Measurements from ENCODE around the gene ZDHHC11B. TPM values are rescaled to one million over a fixed set of nuclear protein-coding genes. Genes with fewer than 3 reads are reported as not detected.
"Not testable (repeated sequence)": the region's sequence is repeated elsewhere in the genome, so short reads cannot be mapped to it uniquely, and the experiment has no call there.

The ZDHHC11B gene
- polyA plus RNA-seq, 1 donor (not counting 4 experiments of a cell fraction or from before 2014, with no cell fraction given), result 0.18 TPM

DNA sequence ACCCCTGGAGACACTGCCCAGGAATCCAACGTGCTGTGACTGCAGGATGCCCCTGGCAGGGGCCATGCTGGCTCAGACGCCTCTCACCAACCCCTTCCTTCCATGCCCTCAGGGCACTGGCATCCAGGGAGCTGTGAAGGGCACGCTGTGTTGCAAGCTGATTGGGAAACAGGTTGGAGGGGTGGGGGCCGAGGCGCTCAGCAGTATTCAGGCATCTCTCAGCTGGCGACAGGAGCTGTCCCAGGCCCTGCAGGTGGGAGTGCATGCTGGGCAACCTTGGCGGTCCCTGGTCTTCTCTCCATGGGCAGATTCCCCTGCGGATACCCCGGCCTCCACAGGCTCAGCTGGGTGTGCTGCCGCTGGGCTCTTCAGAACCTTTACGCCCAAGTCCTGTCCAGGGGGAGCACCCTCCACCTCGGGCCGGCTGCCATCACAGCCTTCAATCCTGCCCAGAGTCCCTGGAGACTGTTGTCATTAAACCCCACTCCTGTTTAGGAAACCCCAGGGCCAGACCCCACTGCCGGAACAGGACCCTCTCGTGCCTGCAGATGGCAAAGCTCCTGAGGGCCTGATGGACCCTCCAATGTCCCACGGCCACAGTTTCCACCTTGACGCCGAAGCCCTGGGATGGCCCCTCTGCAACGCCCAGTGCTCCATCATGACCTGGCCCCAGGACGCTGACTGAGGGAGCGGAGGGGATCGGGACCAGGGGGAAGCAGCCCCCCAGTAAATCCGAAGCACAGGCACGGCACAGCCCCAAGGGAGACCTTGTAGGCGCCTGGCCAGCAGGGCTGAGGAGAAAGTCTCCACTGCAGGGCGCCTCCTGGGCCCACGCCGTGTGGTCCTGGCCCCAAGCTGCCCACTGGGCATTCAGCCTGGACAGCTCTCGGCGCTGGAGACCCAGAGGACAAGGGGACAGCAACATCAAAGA is 100.7 kb downstream of the ZDHHC11B start:
- Histone ChIP-seq H3K79me2 (ENCODE audit: control insufficient read depth, insufficient read depth, low read length) (no peaks in the 10 kb centered on the region), H3K9ac (ENCODE audit: control insufficient read depth, extremely low read depth, insufficient read depth, low read length) (no peak overlapping the region), H3K9me1 (ENCODE audit: control insufficient read depth, extremely low read depth, insufficient read depth, low read length) (no peaks in the 10 kb centered on the region), H4K20me1 (ENCODE audit: control insufficient read depth, extremely low read depth, insufficient read depth, low read length) (no peaks in the 10 kb centered on the region), H3K4me1 (ENCODE audit: control insufficient read depth, extremely low read depth, insufficient read depth, low read length) (no peaks in the 10 kb centered on the region), H3K4me2 (ENCODE audit: control insufficient read depth, extremely low read depth, insufficient read depth, low read depth, low read length) (no peak overlapping the region), H2AFZ (ENCODE audit: control insufficient read depth, low read length) (no peak overlapping the region), H3K4me3 (ENCODE audit: control insufficient read depth in 2 of 3, extremely low read depth in 1 of 3, insufficient read depth in 2 of 3, low read depth in 1 of 3, low read length in 3 of 3) (no peak overlapping the region), H3K27me3 (ENCODE audit: control insufficient read depth, extremely low read depth, insufficient read depth, low read length) (no peaks in the 10 kb centered on the region), H3K36me3 (ENCODE audit: control insufficient read depth in 2 of 2, extremely low read depth in 1 of 2, insufficient read depth in 2 of 2, low read length in 2 of 2) (no peaks in the 10 kb centered on the region), H3K9me3 (ENCODE audit: control insufficient read depth, low read depth, low read length) (no peaks in the 10 kb centered on the region), H3K27ac (ENCODE audit: control insufficient read depth, insufficient read depth, low read length) (no peak overlapping the region)
- dilution Hi-C loops (cut with MboI; ENCODE audit: extremely low pct_ligation_motif_present, low sequenced_read_pairs), result no loop called here
- no peak for TF ChIP-seq EZH2 (IDR thresholded peaks at IDR 0.05; ENCODE audit: low read length)
- TF ChIP-seq, protein P1, sequence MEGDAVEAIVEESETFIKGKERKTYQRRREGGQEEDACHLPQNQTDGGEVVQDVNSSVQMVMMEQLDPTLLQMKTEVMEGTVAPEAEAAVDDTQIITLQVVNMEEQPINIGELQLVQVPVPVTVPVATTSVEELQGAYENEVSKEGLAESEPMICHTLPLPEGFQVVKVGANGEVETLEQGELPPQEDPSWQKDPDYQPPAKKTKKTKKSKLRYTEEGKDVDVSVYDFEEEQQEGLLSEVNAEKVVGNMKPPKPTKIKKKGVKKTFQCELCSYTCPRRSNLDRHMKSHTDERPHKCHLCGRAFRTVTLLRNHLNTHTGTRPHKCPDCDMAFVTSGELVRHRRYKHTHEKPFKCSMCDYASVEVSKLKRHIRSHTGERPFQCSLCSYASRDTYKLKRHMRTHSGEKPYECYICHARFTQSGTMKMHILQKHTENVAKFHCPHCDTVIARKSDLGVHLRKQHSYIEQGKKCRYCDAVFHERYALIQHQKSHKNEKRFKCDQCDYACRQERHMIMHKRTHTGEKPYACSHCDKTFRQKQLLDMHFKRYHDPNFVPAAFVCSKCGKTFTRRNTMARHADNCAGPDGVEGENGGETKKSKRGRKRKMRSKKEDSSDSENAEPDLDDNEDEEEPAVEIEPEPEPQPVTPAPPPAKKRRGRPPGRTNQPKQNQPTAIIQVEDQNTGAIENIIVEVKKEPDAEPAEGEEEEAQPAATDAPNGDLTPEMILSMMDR (optimal IDR thresholded peaks at IDR 0.05 in 1 of 3, IDR thresholded peaks at IDR 0.05 in 1 of 3, conservative IDR thresholded peaks at IDR 0.05 in 1 of 3; ENCODE audit: extremely low read depth in 1 of 3, insufficient read depth in 2 of 3, low read length in 3 of 3), result no peak
- no peak for DNase-seq (ENCODE audit: low read depth, low spot score)
- FAIRE-seq, result no peak

DNA sequence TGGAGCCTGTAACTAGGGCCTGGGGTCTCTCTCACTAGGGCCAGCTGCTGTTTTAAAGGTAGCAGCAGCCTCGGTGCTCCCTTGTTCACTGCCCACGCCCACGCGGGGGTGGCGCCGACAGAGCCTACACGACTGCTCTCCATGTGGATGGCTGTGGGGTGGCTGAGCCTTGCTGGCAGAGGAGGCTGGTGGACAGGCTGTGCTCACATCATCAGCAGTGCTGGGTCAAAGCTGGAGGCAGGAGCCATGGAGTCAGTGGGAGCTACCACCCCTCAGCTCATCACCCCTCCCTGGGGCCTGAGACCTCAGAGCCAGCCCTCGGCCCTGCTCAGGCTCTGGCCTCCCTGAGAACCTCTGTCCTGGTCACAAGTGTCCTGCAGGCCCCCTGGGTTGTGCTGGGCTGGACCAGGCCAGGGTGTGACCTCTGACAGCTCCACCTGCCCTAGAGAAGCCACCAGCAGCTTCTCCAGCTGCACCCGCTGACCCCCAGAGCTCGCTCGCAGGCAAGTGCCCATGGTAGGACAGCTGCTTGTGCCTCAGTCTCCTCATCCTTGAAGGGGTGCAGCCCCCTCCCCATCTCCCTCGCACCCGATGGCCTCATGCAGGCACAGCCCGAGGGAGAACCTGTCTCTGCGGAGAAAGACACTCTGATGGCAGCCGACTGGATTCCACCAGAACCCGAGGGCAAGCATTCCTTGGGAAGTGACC is 101.7 kb downstream of the ZDHHC11B start:
- H3K4me2 ChIP-seq (ENCODE audit: control insufficient read depth, extremely low read depth, insufficient read depth, low read depth, low read length); H3K36me3 ChIP-seq (ENCODE audit: control insufficient read depth in 2 of 2, extremely low read depth in 1 of 2, insufficient read depth in 2 of 2, low read length in 2 of 2); H3K27me3 ChIP-seq (ENCODE audit: control insufficient read depth, extremely low read depth, insufficient read depth, low read length); H3K79me2 ChIP-seq (ENCODE audit: control insufficient read depth, insufficient read depth, low read length); FAIRE-seq; H3K9ac ChIP-seq (ENCODE audit: control insufficient read depth, extremely low read depth, insufficient read depth, low read length); H3K9me3 ChIP-seq (ENCODE audit: control insufficient read depth, low read depth, low read length); H2AFZ ChIP-seq (ENCODE audit: control insufficient read depth, low read length); H4K20me1 ChIP-seq (ENCODE audit: control insufficient read depth, extremely low read depth, insufficient read depth, low read length); H3K27ac ChIP-seq (ENCODE audit: control insufficient read depth, insufficient read depth, low read length); H3K4me1 ChIP-seq (ENCODE audit: control insufficient read depth, extremely low read depth, insufficient read depth, low read length); dilution Hi-C loops (cut with MboI; ENCODE audit: extremely low pct_ligation_motif_present, low sequenced_read_pairs); H3K9me1 ChIP-seq (ENCODE audit: control insufficient read depth, extremely low read depth, insufficient read depth, low read length); H3K4me3 ChIP-seq (ENCODE audit: control insufficient read depth in 2 of 3, extremely low read depth in 1 of 3, insufficient read depth in 2 of 3, low read depth in 1 of 3, low read length in 3 of 3); DNase-seq (ENCODE audit: low read depth, low spot score): not testable (repeated sequence)

DNA sequence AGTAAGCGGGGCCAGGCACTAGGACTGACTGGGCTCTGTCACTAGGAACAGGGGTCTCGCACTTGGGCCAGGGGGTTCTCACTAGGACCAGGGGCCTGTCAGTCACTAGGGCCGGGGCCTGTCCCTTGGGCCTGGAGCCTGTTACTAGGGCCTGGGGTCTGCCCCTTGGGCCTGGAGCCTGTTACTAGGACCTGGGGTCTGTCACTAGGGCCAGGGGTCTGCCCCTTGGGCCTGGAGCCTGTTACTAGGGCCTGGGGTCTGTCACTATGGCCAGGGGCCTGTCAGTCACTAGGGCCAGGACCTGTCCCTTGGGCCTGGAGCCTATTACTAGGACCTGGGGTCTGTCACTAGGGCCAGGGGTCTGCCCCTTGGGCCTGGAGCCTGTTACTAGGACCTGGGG is 102.3 kb downstream of the ZDHHC11B start:
- H3K4me1 ChIP-seq (ENCODE audit: control insufficient read depth, extremely low read depth, insufficient read depth, low read length); FAIRE-seq; H3K9me3 ChIP-seq (ENCODE audit: control insufficient read depth, low read depth, low read length); H3K27ac ChIP-seq (ENCODE audit: control insufficient read depth, insufficient read depth, low read length); DNase-seq (ENCODE audit: low read depth, low spot score); H3K4me3 ChIP-seq (ENCODE audit: control insufficient read depth in 2 of 3, extremely low read depth in 1 of 3, insufficient read depth in 2 of 3, low read depth in 1 of 3, low read length in 3 of 3); H3K4me2 ChIP-seq (ENCODE audit: control insufficient read depth, extremely low read depth, insufficient read depth, low read depth, low read length); H3K79me2 ChIP-seq (ENCODE audit: control insufficient read depth, insufficient read depth, low read length); H3K27me3 ChIP-seq (ENCODE audit: control insufficient read depth, extremely low read depth, insufficient read depth, low read length); H3K9me1 ChIP-seq (ENCODE audit: control insufficient read depth, extremely low read depth, insufficient read depth, low read length); H4K20me1 ChIP-seq (ENCODE audit: control insufficient read depth, extremely low read depth, insufficient read depth, low read length); H2AFZ ChIP-seq (ENCODE audit: control insufficient read depth, low read length); H3K36me3 ChIP-seq (ENCODE audit: control insufficient read depth in 2 of 2, extremely low read depth in 1 of 2, insufficient read depth in 2 of 2, low read length in 2 of 2); dilution Hi-C loops (cut with MboI; ENCODE audit: extremely low pct_ligation_motif_present, low sequenced_read_pairs); H3K9ac ChIP-seq (ENCODE audit: control insufficient read depth, extremely low read depth, insufficient read depth, low read length): not testable (repeated sequence)

DNA sequence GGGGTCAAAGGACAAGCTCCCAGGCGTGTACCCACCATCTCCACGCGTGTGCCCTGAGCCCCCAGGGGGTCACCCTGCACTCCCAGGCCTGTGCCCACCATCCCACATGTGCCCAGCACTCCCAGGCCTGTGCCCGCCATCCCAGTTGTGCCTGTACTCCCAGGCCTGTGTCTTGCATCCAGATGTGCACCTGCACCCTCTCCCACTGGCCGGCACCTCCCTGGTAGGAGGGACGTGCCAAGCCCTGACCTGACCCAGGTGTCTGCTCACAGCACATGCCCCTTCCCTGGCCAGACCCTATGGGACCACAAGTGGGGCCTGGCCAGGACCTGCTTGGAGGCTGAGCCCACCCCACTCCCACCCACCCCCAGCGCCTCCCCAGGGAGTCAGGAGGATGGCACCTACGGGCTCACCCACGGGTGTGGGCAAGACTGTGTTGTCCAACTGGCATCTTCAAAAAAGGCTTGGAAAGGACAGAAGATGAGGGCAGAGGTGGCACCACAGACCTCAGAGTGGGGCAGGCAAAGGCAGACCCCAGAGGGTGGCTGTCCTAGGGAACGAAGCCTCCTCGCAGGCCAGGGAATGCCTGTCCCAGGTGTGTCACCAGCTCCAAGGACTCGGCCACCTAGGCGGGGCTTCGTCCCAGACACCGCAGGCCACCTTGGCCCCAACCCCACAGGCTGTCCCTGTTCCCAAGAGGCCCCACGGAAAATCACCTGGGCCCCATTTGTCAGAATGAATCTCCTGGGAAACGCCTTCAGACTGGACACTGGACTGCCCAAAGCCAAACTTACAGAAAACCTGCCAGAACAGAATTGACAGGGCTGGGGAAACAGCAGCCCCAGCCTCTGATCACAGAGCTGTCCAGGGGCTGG is 103.0 kb downstream of the ZDHHC11B start:
- dilution Hi-C loops (cut with MboI; ENCODE audit: extremely low pct_ligation_motif_present, low sequenced_read_pairs), result not testable (repeated sequence)

More for the DNA sequence above, 103.0 kb downstream of the ZDHHC11B start:
- H2AFZ ChIP-seq (ENCODE audit: control insufficient read depth, low read length); H3K9me3 ChIP-seq (ENCODE audit: control insufficient read depth, low read depth, low read length); DNase-seq (ENCODE audit: low read depth, low spot score); H3K4me3 ChIP-seq (ENCODE audit: control insufficient read depth in 2 of 3, extremely low read depth in 1 of 3, insufficient read depth in 2 of 3, low read depth in 1 of 3, low read length in 3 of 3); FAIRE-seq; H3K4me2 ChIP-seq (ENCODE audit: control insufficient read depth, extremely low read depth, insufficient read depth, low read depth, low read length); H3K9ac ChIP-seq (ENCODE audit: control insufficient read depth, extremely low read depth, insufficient read depth, low read length); H3K27me3 ChIP-seq (ENCODE audit: control insufficient read depth, extremely low read depth, insufficient read depth, low read length); H3K27ac ChIP-seq (ENCODE audit: control insufficient read depth, insufficient read depth, low read length); H3K36me3 ChIP-seq (ENCODE audit: control insufficient read depth in 2 of 2, extremely low read depth in 1 of 2, insufficient read depth in 2 of 2, low read length in 2 of 2); H3K4me1 ChIP-seq (ENCODE audit: control insufficient read depth, extremely low read depth, insufficient read depth, low read length); H4K20me1 ChIP-seq (ENCODE audit: control insufficient read depth, extremely low read depth, insufficient read depth, low read length); H3K9me1 ChIP-seq (ENCODE audit: control insufficient read depth, extremely low read depth, insufficient read depth, low read length); H3K79me2 ChIP-seq (ENCODE audit: control insufficient read depth, insufficient read depth, low read length): not testable (repeated sequence)

All from keratinocyte (primary cell).